HG03095 (cell line): ENCODE data around the gene MYL11.

Source experiments
- ATAC-seq: cut with Tn5 transposase; IDR thresholded peaks from one replicate; pipeline ENCODE4 v1.9.1; 2021; ENCODE audit warnings: moderate library complexity; ENCODE audit not compliant: unreplicated experiment

The MYL11 gene

DNA sequence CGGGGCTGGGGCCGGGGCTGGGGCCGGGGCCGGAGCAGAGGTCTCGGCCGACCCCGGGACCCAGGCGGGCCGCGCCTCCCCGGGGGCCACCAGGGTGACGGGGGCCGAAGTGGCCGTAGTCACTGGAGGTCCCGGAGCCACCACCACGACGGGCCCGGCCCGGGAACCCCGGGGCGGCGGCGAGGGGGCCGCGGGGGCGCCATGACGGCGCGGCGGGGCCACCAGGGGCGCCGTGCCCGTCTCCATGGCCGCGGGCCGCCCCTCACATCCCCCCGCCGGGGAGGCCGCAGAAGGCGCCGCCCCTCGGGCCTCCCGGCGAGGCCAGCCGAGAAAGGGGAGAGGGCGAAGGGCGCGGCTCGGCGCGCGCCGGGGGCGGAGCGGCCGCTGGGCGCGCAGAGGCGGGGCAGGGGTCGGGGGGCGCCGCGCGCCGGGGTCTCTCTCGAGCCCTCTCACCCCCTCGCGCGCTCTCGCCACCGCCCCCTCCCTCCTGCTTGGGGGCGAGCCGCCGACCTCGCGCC is 4.6 kb upstream of the MYL11 start:
- peak; percentile 5 for ATAC-seq

DNA sequence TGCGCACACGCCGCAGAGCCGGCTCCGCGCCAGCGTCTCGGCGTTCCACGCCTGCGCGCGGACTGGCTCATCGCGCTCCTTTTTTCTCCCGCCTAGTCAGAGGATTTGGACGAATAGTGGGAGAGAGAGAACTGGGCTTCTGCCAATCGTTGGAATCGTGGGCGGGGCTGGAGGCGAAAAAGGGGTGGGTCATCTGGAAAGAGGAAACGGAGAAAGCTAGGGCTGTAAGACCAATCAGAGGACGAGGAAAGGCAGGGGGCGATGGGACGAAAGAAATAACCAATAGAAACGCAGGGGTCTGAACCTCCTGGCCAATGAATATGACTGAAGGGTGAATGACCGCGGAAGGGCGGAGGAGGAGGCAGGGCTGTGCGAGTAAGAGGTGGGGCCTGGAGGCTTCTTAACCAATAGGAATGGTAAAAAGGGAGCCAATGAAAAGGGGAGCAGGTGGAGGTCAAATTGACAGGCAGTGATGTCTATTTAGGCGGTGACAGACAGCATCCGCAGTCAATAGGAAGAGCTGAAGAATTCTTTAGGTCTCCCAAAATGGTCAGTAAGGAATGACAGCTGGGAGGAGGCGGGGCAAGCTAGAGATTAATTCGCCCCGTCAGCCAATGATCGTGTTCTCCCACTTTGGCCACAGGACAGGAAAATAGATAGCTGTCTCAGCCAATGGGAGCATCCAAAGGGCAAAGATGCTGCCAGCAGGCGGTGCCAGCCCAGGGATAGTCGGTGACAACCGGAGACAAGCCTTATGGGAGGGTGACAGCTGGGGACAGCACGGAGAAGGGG is 4.0 kb upstream of the MYL11 start, which contains the start of gene TBC1D10B:
TBC1D10B (minus strand) TSS at position 39 of the 792 bp plus-strand sequence. CDS start 311 bp downstream, outside the sequence.
- ATAC-seq, result peak; percentile 72

- no peak for ATAC-seq
These were observed 3.3 kb upstream of the MYL11 start for GRCh38 chr16:30371248-30371816.

DNA sequence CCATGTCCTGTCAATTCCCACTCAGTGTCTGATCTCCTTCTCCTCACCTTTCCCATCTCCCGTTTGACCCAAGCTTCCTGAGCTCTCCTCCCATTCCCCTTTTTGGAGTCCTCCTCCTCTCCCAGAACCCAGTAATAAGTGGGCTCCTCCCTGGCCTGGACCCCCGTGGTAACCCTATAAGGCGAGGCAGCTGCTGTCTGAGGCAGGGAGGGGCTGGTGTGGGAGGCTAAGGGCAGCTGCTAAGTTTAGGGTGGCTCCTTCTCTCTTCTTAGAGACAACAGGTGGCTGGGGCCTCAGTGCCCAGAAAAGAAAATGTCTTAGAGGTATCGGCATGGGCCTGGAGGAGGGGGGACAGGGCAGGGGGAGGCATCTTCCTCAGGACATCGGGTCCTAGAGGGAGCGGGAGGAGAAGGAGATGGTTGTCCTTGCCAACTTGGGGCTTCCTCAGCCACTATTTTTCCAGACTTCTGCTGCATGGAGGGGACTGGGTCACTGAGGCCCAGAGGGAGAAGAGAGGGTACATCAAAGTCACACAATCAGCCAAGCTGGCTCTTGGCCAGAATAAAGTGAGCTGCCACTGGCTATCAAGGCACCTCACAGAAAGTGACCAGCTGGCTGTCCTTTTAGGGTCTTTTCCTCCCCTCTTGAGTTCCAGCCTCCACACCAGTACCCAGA is 2.4 kb upstream of the MYL11 start:
- no peak for ATAC-seq

DNA sequence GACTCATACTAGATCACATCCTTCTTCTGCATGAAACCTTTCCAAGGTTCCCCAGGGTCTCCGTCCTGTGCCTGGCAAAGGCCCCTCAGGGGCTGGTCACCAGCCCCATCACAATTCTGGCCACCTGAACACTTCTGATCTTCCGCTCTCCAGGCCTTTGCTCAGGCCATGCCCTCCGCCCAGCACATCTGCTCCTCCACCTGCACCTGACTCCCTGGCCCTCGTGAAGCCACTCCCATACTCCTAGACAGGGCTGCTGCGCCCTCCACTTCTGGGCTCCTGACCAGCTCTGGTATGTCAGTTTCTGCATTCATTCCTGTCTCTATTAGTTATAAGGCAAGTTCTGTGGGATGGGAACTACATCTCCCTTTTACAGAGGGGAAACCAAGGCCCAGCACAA is 1.9 kb upstream of the MYL11 start:
- ATAC-seq, result no peak

- no peak for ATAC-seq
These were observed 1.3 kb downstream of the MYL11 start for GRCh38 chr16:30375864-30376263.

DNA sequence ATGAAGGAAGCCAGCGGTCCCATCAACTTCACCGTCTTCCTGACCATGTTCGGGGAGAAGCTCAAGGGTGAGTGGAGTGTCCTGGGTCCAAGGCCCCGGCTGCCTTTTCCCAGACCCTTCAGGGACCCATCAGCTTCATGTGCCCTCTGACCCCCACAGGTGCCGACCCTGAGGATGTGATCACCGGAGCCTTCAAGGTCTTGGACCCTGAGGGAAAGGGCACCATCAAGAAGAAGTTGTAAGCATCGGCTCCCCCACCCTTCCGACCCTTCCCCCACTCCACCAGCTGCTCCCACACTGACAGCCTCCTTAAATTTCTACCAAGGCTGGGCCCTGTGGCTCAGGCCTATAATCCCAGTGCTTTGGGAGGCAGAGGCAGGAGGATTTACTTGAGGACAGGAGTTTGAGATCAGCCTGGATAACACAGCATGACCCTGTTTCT is 1.9 kb downstream of the MYL11 start:
- no peak for ATAC-seq

DNA sequence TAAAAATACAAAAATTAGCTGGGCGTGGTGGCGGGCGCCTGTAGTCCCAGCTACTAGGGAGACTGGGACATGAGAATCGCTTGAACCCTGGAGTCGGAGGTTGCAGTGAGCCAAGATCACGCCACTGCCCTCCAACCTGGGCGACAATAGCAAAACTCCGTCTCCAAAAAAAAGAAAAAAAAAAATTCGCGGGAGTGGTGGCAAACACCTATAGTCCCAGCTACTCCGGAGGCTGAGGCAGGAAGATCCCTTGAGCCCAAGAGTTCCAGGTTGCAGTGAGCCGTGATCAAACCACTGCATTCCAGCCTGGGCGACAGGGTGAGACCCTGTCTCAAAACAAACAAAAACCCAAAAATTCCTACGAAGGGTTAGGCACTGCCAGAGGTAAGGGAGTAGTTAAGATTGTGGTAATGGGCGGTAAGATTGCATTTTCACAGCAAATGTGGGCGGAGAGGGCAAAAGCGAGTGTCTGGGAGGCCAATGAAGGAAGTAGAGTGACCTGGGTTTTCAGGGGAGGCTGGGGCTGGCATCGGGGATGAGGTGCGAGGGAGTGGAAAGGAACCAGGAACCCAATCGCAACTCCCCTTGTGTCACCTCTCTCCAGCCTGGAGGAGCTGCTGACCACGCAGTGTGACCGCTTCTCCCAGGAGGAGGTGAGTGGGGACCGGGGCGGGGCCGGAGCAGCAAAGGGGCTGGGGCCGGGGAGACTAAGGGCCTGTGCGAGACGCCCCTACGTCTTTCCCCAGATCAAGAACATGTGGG is 2.6 kb downstream of the MYL11 start:
- ATAC-seq, result no peak

- ATAC-seq, result no peak
These were observed 3.2 kb downstream of the MYL11 start for GRCh38 chr16:30377812-30378235.

- ATAC-seq, result peak; percentile 80
These were observed 3.9 kb downstream of the MYL11 start for GRCh38 chr16:30378236-30379157.

DNA sequence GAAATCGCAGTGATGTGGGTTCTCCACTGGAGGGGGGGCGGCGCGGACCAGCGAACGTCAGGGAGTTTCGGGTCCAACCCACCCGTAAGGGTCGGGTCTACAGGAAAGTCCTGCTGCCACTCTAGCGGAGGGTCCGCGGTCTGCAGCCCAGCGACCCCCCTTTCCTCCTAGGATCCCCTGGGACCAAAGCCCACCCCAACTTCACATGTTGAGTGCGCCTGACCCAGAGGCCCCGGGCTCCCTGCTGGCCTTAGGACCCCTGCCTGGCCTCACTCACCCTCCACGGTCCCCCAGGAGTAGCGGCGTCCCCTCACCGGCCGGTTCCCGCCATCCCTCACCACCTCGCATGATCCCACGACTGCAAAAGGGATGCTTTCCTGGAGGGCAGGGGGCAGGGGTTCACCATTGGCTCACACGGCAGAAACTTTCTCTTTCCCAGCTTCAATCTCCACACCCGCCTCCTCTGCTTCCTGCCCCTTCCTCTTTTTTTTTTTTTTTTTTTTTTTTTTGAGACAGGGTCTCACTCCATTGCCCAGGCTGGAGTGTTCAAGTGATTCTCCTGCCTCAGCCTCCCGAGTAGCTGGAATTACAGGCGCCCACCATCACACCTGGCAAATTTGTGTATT is 4.7 kb downstream of the MYL11 start:
- no peak for ATAC-seq

GRCh38 chr16:30380072-30380802 is 5.6 kb downstream of the MYL11 start:
- no peak for ATAC-seq

- ATAC-seq, result no peak
These were observed 6.2 kb downstream of the MYL11 start for GRCh38 chr16:30380803-30381208.

DNA sequence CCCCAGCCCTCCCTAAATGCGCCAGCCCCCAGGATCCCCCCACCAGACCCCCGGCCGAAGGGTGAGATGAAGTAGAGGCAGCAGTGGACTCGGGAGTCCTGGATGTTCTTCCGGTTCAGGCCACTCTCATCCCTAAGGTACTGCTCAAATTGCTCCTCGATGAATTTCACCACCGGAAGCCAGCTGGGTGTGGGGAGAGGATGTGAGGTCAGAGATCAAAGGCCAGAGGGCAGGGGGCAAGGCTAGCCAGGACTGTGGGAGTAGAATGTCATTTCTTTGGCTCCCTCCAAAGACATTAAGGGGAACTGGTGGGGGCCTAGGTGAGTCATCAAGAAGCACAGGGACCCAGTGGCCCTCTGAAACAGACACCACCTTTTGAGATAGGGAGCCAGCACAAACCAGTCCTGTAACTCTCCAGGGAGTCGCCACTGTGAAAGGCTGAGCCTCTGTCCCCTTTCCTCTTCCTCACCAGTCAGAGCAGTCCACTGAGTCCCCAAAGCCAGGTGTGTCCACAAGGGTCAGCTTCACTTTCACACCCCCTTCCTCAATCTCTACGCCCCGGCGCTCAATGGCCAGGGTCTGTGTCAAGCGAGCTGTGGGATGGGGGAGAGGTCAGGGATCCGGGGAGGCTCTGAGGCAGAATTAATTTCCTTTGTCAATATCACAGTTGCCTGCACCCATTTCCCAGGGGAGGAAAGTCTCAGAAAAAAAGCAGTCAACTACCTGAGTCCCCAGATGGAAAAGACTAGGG is 6.9 kb downstream of the MYL11 start:
- no peak for ATAC-seq

- no peak for ATAC-seq
These were observed 7.7 kb downstream of the MYL11 start, which contains the start of gene SEPTIN1 for GRCh38 chr16:30382111-30382881. Gene SEPTIN1, minus strand, starts transcription at chr16:30382561. Its CDS starts 19 bp downstream, at chr16:30382542.

GRCh38 chr16:30383521-30383920 is 8.9 kb downstream of the MYL11 start:
- no peak for ATAC-seq

DNA sequence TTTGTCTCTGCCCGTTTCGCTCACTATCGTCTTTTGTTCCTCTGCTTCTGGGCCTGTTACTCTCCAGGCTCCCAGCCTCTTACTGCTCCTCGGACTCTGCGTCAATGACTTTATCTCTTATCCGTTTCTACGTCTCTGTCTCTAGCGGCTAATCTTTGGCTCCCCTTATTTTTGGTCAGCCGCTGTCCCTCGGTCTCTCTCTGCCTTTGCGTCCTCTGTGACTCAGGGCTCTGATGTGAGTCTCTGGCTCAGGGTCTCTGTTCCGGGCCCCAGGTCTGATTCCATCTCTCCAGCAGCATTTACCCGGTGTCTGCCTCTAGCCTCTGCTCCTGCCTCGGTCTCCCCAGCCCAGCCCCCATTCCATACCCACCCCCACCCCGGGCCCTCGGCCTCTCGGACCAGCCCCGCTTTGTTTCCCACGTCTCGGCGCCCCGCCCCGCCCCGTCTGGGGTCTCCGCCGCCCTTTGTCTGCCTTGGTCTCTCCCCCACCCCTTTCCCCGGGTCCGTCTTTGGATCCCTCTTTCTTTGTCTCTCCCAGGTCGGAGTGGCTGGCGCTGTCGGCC is 20.1 kb downstream of the MYL11 start:
- no peak for ATAC-seq
